AG09309 (cell line): ENCODE results near the gene ZMYND15.

ENCODE experiments used
- DNase-seq: peaks from one replicate; pipeline ENCODE4 v3.0.0-alpha.2; 2010; ENCODE audit warnings: low read depth
- H3K4me3 ChIP-seq: 2 replicates; pipeline ENCODE4 v1.5.1; 2011; ENCODE audit warnings: mild to moderate bottlenecking, low read depth, low read length, moderate library complexity; ENCODE audit not compliant: control insufficient read depth
- TF ChIP-seq, protein P1 (sequence below): IDR thresholded peaks from 2 replicates; pipeline ENCODE4 v1.5.1; 2011; ENCODE audit warnings: mild to moderate bottlenecking, low read depth, low read length, inconsistent platforms; ENCODE audit not compliant: insufficient read depth, control insufficient read depth; ENCODE audit errors: missing control alignments

Gene ZMYND15

GRCh38 chr17:4719146-4719545 lies 20.5 kb upstream of the ZMYND15 start:
- TF ChIP-seq, protein P1, sequence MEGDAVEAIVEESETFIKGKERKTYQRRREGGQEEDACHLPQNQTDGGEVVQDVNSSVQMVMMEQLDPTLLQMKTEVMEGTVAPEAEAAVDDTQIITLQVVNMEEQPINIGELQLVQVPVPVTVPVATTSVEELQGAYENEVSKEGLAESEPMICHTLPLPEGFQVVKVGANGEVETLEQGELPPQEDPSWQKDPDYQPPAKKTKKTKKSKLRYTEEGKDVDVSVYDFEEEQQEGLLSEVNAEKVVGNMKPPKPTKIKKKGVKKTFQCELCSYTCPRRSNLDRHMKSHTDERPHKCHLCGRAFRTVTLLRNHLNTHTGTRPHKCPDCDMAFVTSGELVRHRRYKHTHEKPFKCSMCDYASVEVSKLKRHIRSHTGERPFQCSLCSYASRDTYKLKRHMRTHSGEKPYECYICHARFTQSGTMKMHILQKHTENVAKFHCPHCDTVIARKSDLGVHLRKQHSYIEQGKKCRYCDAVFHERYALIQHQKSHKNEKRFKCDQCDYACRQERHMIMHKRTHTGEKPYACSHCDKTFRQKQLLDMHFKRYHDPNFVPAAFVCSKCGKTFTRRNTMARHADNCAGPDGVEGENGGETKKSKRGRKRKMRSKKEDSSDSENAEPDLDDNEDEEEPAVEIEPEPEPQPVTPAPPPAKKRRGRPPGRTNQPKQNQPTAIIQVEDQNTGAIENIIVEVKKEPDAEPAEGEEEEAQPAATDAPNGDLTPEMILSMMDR, result no peak
- DNase-seq, result no peak

DNA sequence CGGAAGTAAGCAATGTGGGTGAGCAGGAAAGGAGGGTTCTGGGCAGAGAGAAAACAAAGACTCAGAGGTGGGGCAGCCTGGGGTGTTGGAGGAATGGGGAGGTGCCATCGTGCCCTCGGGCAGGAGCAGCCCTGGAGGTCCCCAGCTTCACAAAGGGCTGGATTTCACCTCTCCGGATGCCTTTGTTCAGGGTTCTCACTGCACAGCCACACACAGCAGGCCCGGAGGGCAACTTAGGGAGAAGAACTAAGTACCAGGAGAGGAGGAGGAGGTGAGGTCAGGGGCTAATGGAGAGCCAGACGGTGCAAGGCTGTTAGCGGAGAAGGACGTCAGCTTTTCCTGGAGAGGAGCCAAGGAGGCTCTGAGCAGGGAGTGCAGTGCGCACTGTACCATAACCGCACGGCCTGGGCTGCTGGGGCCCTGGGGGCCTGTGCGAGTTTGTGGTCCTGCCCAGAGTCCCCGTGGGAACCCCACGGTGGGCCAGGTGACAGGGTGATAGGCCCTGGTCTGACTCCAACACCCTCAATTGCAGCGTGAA lies 19.9 kb upstream of the ZMYND15 start:
- no peak overlapping the region for H3K4me3 ChIP-seq
- DNase-seq, result no peak
- TF ChIP-seq, protein P1, result no peak

More at GRCh38 chr17:4719146-4719545, 20.5 kb upstream of the ZMYND15 start:
- H3K4me3 ChIP-seq, result no peak overlapping the region

DNA sequence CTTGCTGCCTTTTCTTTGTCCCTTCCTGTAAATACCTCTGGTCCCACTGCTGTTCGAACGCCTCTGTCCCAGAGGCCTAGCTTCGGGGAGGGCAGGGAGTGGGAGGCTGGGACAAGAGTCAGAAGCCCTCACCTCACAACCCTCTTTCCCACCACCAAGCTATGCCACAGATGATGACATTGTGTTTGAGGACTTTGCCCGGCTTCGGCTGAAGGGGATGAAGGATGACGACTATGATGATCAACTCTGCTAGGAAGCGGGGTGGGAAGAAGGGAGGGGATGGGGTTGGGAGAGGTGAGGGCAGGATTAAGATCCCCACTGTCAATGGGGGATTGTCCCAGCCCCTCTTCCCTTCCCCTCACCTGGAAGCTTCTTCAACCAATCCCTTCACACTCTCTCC lies 18.8 kb upstream of the ZMYND15 start:
- TF ChIP-seq, protein P1, result no peak
- no peak for DNase-seq

DNA sequence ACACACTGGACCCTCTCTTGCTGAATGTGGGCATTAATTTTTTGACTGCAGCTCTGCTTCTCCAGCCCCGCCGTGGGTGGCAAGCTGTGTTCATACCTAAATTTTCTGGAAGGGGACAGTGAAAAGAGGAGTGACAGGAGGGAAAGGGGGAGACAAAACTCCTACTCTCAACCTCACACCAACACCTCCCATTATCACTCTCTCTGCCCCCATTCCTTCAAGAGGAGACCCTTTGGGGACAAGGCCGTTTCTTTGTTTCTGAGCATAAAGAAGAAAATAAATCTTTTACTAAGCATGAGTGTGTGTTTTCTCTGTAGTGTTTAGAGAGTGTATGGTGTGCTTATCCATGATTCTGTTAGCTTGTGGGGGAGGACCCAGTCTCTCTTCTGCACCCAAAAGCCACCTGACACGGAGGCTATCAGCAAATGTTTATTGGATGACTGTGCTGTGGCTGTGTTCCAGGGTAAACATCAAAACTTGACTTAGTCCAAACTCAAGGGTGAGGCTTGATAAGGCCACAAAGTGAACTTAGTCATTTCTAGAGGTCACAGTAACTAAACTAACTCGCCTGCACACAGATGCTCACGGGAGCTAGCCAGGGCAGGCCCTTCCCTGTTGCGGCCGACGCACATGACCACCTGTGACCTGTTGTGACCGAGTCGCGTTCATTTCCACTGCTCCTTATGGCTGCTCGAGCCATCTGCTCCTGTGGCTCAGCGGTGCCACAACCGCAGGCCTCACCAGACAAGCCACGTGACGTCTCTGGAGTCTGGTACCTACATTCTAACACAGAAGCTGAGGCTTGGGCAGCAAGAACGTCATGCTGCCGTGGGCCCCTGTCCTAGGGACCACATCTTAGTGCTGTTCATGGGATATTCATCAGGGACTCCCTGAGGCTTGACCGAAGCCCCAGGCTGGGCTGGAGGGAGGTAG lies 18.2 kb upstream of the ZMYND15 start:
- no peak overlapping the region for H3K4me3 ChIP-seq
- TF ChIP-seq, protein P1, result no peak
- DNase-seq, result no peak

More for the DNA sequence above, 18.8 kb upstream of the ZMYND15 start:
- no peak overlapping the region for H3K4me3 ChIP-seq

GRCh38 chr17:4722678-4723240 lies 16.9 kb upstream of the ZMYND15 start:
- TF ChIP-seq, protein P1, result no peak
- H3K4me3 ChIP-seq, result no peak overlapping the region
- no peak for DNase-seq

- TF ChIP-seq, protein P1, result no peak
- H3K4me3 ChIP-seq, result no peak overlapping the region
- DNase-seq, result no peak
These were observed 15.0 kb upstream of the ZMYND15 start for GRCh38 chr17:4724650-4725049.
